H1 (cell line): Measurements from ENCODE around the gene IQCM. TPM values are rescaled to one million over a fixed set of nuclear protein-coding genes. Genes with fewer than 3 reads are reported as not detected.

Experiments
- CTCF ChIA-PET: fragments of 300-600 bp; sonication (Branson Sonifier 250); formaldehyde crosslinking; loops from one replicate; lab custom pipeline; 2021; ENCODE audit not compliant: partially characterized antibody; lab: Charles Lee
- POLR2A ChIA-PET: fragments of 300-600 bp; sonication (Branson Sonifier 250); formaldehyde crosslinking; loops from one replicate; lab custom pipeline; 2021; ENCODE audit warnings: inconsistent platforms; ENCODE audit not compliant: partially characterized antibody; lab: Charles Lee
- DNase-seq, 2 experiments: peaks; one replicate each; pipeline versions ENCODE4 v3.0.0 to v3.0.0-alpha.2; 2010 to 2022; ENCODE audit warnings: low spot score in 2 of 2, low read depth in 1 of 2, mixed read lengths in 1 of 2
- FAIRE-seq: peaks from 2 replicates; lab custom pipeline; 2011; peaks lifted over from hg19 to GRCh38; lab: Jason Lieb, UNC
- H2AFZ ChIP-seq: 2 replicates; pipeline ENCODE4 v1.8.1; 2012; ENCODE audit warnings: low read length, inconsistent platforms
- H2AK5ac ChIP-seq: 2 replicates; pipeline ENCODE4 v1.6.1; 2013; ENCODE audit warnings: low read depth, low read length
- H2BK120ac ChIP-seq: replicated peaks from 2 replicates; pipeline ENCODE3; 2013; ENCODE audit warnings: low read depth, low read length, inconsistent platforms
- H2BK12ac ChIP-seq: 2 replicates; pipeline ENCODE4 v1.6.1; 2013; ENCODE audit warnings: low read depth, low read length
- H2BK15ac ChIP-seq: 2 replicates; pipeline ENCODE4 v1.6.1; 2013; ENCODE audit warnings: low read length
- H2BK20ac ChIP-seq: 2 replicates; pipeline ENCODE4 v1.6.1; 2013; ENCODE audit warnings: low read length
- H2BK5ac ChIP-seq: 2 replicates; pipeline ENCODE4 v1.6.1; 2013; ENCODE audit warnings: low read depth, low read length
- H3K14ac ChIP-seq: 2 replicates; pipeline ENCODE4 v1.6.1; 2013; ENCODE audit warnings: inconsistent platforms; ENCODE audit not compliant: insufficient read length
- H3K18ac ChIP-seq: 2 replicates; pipeline ENCODE4 v1.6.1; 2013; ENCODE audit warnings: low read length; ENCODE audit errors: extremely low read depth
- H3K23ac ChIP-seq: 2 replicates; pipeline ENCODE4 v1.6.1; 2013; ENCODE audit warnings: inconsistent platforms; ENCODE audit not compliant: insufficient read length
- H3K23me2 ChIP-seq: 2 replicates; pipeline ENCODE4 v1.6.1; 2013; ENCODE audit warnings: low read depth, low read length
- H3K27ac ChIP-seq: 2 replicates; pipeline ENCODE4 v1.6.1; 2011; ENCODE audit warnings: low read depth, low read length, inconsistent platforms
- H3K27me3 ChIP-seq, 4 experiments: replicated peaks in 1 of 4; 1 replicate in 1 of 4; 2 replicates in 3 of 4; pipeline versions ENCODE4 v1.6.1 to v1.8.1; 2011 to 2013; ENCODE audit warnings: low read length in 3 of 4, mild to moderate bottlenecking in 3 of 4, inconsistent platforms in 2 of 4, mixed read lengths in 2 of 4, moderate library complexity in 1 of 4; ENCODE audit not compliant: control insufficient read depth in 3 of 4, insufficient read depth in 3 of 4; ENCODE audit errors: extremely low read depth in 1 of 4
- H3K36me3 ChIP-seq, 4 experiments: 2 replicates each; pipeline versions ENCODE4 v1.6.1 to v1.8.1; 2011 to 2013; ENCODE audit warnings: mild to moderate bottlenecking in 4 of 4, low read length in 3 of 4, moderate library complexity in 2 of 4, control low read depth in 1 of 4, inconsistent platforms in 1 of 4; ENCODE audit not compliant: insufficient read depth in 4 of 4, control insufficient read depth in 2 of 4
- H3K4ac ChIP-seq: replicated peaks from 2 replicates; pipeline ENCODE3; 2013; ENCODE audit warnings: low read length, low read depth, mixed read lengths, inconsistent platforms; ENCODE audit not compliant: insufficient read length
- H3K4me1 ChIP-seq, 4 experiments: replicated peaks in 1 of 4; 1 replicate in 1 of 4; 2 replicates in 3 of 4; pipeline versions ENCODE4 v1.6.1 to v1.8.1; 2011 to 2013; ENCODE audit warnings: low read length in 3 of 4, inconsistent platforms in 2 of 4, mixed read lengths in 1 of 4; ENCODE audit not compliant: insufficient read depth in 4 of 4, control insufficient read depth in 3 of 4
- H3K4me2 ChIP-seq, 2 experiments: 2 replicates each; pipeline versions ENCODE4 v1.6.1 to v1.8.1; 2011 to 2013; ENCODE audit warnings: low read depth in 2 of 2, low read length in 2 of 2, control low read depth in 1 of 2, inconsistent platforms in 1 of 2, mild to moderate bottlenecking in 1 of 2; ENCODE audit not compliant: insufficient read depth in 1 of 2
- H3K4me3 ChIP-seq, 4 experiments: fragments of 200-600, 300-600 bp in 1 of 4; sonication (generic), shearing (Covaris generic), sonication (Bioruptor Twin) in 1 of 4; 2 replicates each; pipeline versions ENCODE4 v1.5.1 to v1.8.1; 2011 to 2016; ENCODE audit warnings: low read length in 4 of 4, low read depth in 3 of 4, control low read depth in 2 of 4, inconsistent platforms in 2 of 4, mild to moderate bottlenecking in 2 of 4, mixed read lengths in 1 of 4, moderate library complexity in 1 of 4; ENCODE audit not compliant: insufficient read depth in 2 of 4; ENCODE audit errors: extremely low read depth in 1 of 4
- H3K56ac ChIP-seq: replicated peaks from 2 replicates; pipeline ENCODE3; 2013; ENCODE audit warnings: low read depth, mild to moderate bottlenecking, mixed read lengths, low read length, inconsistent platforms; ENCODE audit not compliant: insufficient read length
- H3K79me1 ChIP-seq: 2 replicates; pipeline ENCODE4 v1.6.1; 2013; ENCODE audit warnings: low read depth, low read length, control low read depth
- H3K79me2 ChIP-seq, 2 experiments: 2 replicates each; pipeline versions ENCODE4 v1.6.1 to v1.8.1; 2012 to 2013; ENCODE audit warnings: low read length in 2 of 2, mild to moderate bottlenecking in 2 of 2, inconsistent platforms in 1 of 2; ENCODE audit not compliant: insufficient read depth in 2 of 2, control insufficient read depth in 1 of 2
- H3K9ac ChIP-seq, 4 experiments: replicated peaks in 1 of 4; 1 replicate in 1 of 4; 2 replicates in 3 of 4; pipeline versions ENCODE4 v1.6.1 to v1.8.1; 2011 to 2013; ENCODE audit warnings: low read depth in 3 of 4, low read length in 3 of 4, control low read depth in 2 of 4, mild to moderate bottlenecking in 2 of 4, moderate library complexity in 2 of 4, inconsistent platforms in 1 of 4; ENCODE audit errors: extremely low read depth in 1 of 4
- H3K9me3 ChIP-seq, 2 experiments: 2 replicates each; pipeline versions ENCODE4 v1.6.1 to v1.8.1; 2012 to 2013; ENCODE audit warnings: mild to moderate bottlenecking in 2 of 2, moderate library complexity in 2 of 2, control low read depth in 1 of 2, inconsistent platforms in 1 of 2, low read depth in 1 of 2, low read length in 1 of 2, mixed read lengths in 1 of 2; ENCODE audit not compliant: insufficient read depth in 2 of 2
- H4K20me1 ChIP-seq, 2 experiments: replicated peaks in 1 of 2; 2 replicates each; pipeline versions ENCODE3 to v1.8.1; 2011 to 2013; ENCODE audit warnings: inconsistent platforms in 2 of 2, low read length in 2 of 2, mild to moderate bottlenecking in 1 of 2; ENCODE audit not compliant: insufficient read depth in 2 of 2, control insufficient read depth in 1 of 2
- H4K5ac ChIP-seq: 2 replicates; pipeline ENCODE4 v1.6.1; 2013; ENCODE audit warnings: low read length, low read depth, mixed read lengths, inconsistent platforms; ENCODE audit not compliant: insufficient read length
- H4K8ac ChIP-seq: 2 replicates; pipeline ENCODE4 v1.8.0; 2013; ENCODE audit warnings: mild to moderate bottlenecking, moderate library complexity, low read length, inconsistent platforms; ENCODE audit not compliant: insufficient read depth; ENCODE audit errors: extremely low read depth
- H4K91ac ChIP-seq: replicated peaks from 2 replicates; pipeline ENCODE3; 2013; ENCODE audit warnings: low read length, mixed read lengths, inconsistent platforms; ENCODE audit not compliant: insufficient read length
- BRCA1 ChIP-seq: IDR thresholded peaks from 2 replicates; pipeline ENCODE4 v1.6.1; 2012; ENCODE audit warnings: low read depth, low read length, improper control_type of control experiment
- CEBPB ChIP-seq: IDR thresholded peaks from 2 replicates; pipeline ENCODE4 v1.6.1; 2012; ENCODE audit warnings: low read depth, low read length
- CHD2 ChIP-seq: IDR thresholded peaks from 2 replicates; pipeline ENCODE4 v1.6.1; 2012; ENCODE audit warnings: low read length, improper control_type of control experiment
- EZH2 ChIP-seq: fragments of 200-600 bp; sonication (generic); IDR thresholded peaks from 2 replicates; pipeline ENCODE4 v1.7.1; 2012; ENCODE audit warnings: low read depth, mild to moderate bottlenecking, moderate library complexity, low read length, inconsistent platforms; ENCODE audit not compliant: severe bottlenecking
- NANOG ChIP-seq: IDR thresholded peaks from 2 replicates; pipeline ENCODE4 v1.6.1; 2011; ENCODE audit warnings: low read length, low read depth, mild to moderate bottlenecking, inconsistent platforms; ENCODE audit not compliant: insufficient read depth, poor library complexity, severe bottlenecking
- RXRA ChIP-seq: IDR thresholded peaks from 2 replicates; pipeline ENCODE4 v1.6.1; 2011; ENCODE audit warnings: low read depth, mild to moderate bottlenecking, low read length, moderate library complexity; ENCODE audit not compliant: insufficient read depth
- SIRT6 ChIP-seq: IDR thresholded peaks from one replicate; pipeline ENCODE4 v1.7.1; 2012; ENCODE audit warnings: low read length, inconsistent platforms
- SUZ12 ChIP-seq: fragments of 200-600 bp; sonication (generic); IDR thresholded peaks from 2 replicates; pipeline ENCODE4 v1.6.1; 2012; ENCODE audit warnings: mild to moderate bottlenecking, inconsistent platforms, low read length, moderate library complexity, mixed read lengths
- TAF1 ChIP-seq: IDR thresholded peaks from 2 replicates; pipeline ENCODE4 v1.6.1; 2011; ENCODE audit warnings: mild to moderate bottlenecking, low read depth, low read length
- TAF7 ChIP-seq: optimal IDR thresholded peaks from 2 replicates; pipeline ENCODE3; 2011; ENCODE audit warnings: low read depth, mild to moderate bottlenecking, inconsistent platforms, low read length, moderate library complexity, borderline replicate concordance
- TCF12 ChIP-seq: IDR thresholded peaks from 2 replicates; pipeline ENCODE4 v1.6.1; 2011; ENCODE audit warnings: low read depth, mild to moderate bottlenecking, low read length
- TEAD4 ChIP-seq: IDR thresholded peaks from 2 replicates; pipeline ENCODE4 v1.6.1; 2012; ENCODE audit warnings: low read depth, low read length, inconsistent platforms, mixed read lengths
- USF2 ChIP-seq: IDR thresholded peaks from 2 replicates; pipeline ENCODE4 v1.6.1; 2011; ENCODE audit warnings: low read length, improper control_type of control experiment
- WGBS, 2 experiments: shearing (Covaris generic) in 1 of 2; methylation state at CpG; one replicate each; pipeline versions ENCODE4 v1.1.6 to v1.1.7; 2013 to 2015; ENCODE audit warnings: low lambda C conversion rate in 2 of 2, mixed read lengths in 2 of 2, inconsistent platforms in 1 of 2, low coverage in 1 of 2, missing lambda C conversion rate in 1 of 2; ENCODE audit not compliant: insufficient replicate concordance in 2 of 2, insufficient coverage in 1 of 2, insufficient read length in 1 of 2; ENCODE audit errors: extremely low coverage in 1 of 2, missing lambda C conversion rate in 1 of 2; 5-methylcytosine and 5-hydroxymethylcytosine counted together
- polyA plus RNA-seq, 7 experiments: library from polyadenylated mRNA; depleted of rRNA in 3 of 7; stranded (reverse) in 5 of 7; unstranded in 2 of 7; fragments of >200 nt in 5 of 7; fragments of 200-250 nt in 2 of 7; gene quantifications; 1 replicate in 5 of 7; 2 replicates in 1 of 7; 4 replicates in 1 of 7; pipeline versions ENCODE4 v1.2.1 to v1.2.3, GENCODE V29; 2011 to 2013; ENCODE audit warnings: missing spikeins in 2 of 7, mixed read lengths in 2 of 7
- total RNA-seq: library from RNA; stranded (reverse); fragmentation: NEBNext Ultra II Directional; extraction: Animal tissue kit (Norgen Biotek cat#: 25700); gene quantifications from 2 replicates; pipeline ENCODE4 v1.2.1, GENCODE V29; 2021

IQCM gene
- total and polyA plus RNA-seq, 2 of the 8 experiments (the other 6 are each of a cell fraction or from before 2014, with no cell fraction given): not detected

- Histone ChIP-seq H2BK20ac (no peak overlapping the region), H3K9me3 (no peaks in the 10 kb centered on the region), H3K27ac (no peak overlapping the region), H4K8ac (no peak overlapping the region), H3K23ac (no peak overlapping the region), H3K36me3 (no peaks in the 10 kb centered on the region), H2BK12ac (no peak overlapping the region), H3K79me2 (no peaks in the 10 kb centered on the region), H3K56ac (no peak overlapping the region), H3K4me1 (no peaks in the 10 kb centered on the region), H3K4me2 (no peak overlapping the region), H4K20me1 (no peaks in the 10 kb centered on the region), H3K23me2 (no peaks in the 10 kb centered on the region), H3K4me3 (no peak overlapping the region), H3K4ac (no peak overlapping the region), H3K9ac (no peak overlapping the region), H3K18ac (no peak overlapping the region), H3K79me1 (no peaks in the 10 kb centered on the region), H3K14ac (no peak overlapping the region), H2BK15ac (no peak overlapping the region), H2AFZ (no peak overlapping the region), H2BK120ac (peak overlapping the region; percentile 22), H3K27me3 (no peaks in the 10 kb centered on the region), H4K5ac (no peak overlapping the region), H4K91ac (no peak overlapping the region), H2AK5ac (no peak overlapping the region), H2BK5ac (no peak overlapping the region)
- 86% methylated on average over 1 of the region's 1 CpG; no CpG with 5 or more reads in 1 of the 2 experiments for WGBS, 2 experiments
- FAIRE-seq (no peak), DNase-seq (no peak)
- CTCF ChIA-PET: interaction anchor here (0.9 to 1.0 kb wide), 3 partner anchors 9 to 26 kb away, joined by 3 to 4 read pairs (median 3); no protein-coding TSS in a partner anchor
- POLR2A ChIA-PET: no interaction called here
- no peak for TF ChIP-seq EZH2
- TF ChIP-seq CHD2: no peak
- no peak for TF ChIP-seq RXRA
- no peak for TF ChIP-seq TAF7
- TF ChIP-seq SIRT6: no peak
- TF ChIP-seq USF2: no peak
- TF ChIP-seq TCF12: no peak
- TF ChIP-seq CEBPB: no peak
- no peak for TF ChIP-seq TAF1
- TF ChIP-seq NANOG: no peak
- no peak for TF ChIP-seq BRCA1
- no peak for TF ChIP-seq TEAD4
- no peak for TF ChIP-seq SUZ12
Observed at GRCh38 chr4:149345424-149345823, 470.2 kb downstream of the IQCM start.
